ENCODE results near the gene CBLB. TPM values are rescaled to one million over a fixed set of nuclear protein-coding genes. Genes with fewer than 3 reads are reported as not detected.

The CBLB gene
- total RNA-seq, 1 donor from 2014 or later = 46.7 TPM

GRCh38 chr3:105785803-105786202, 83.0 kb downstream of the CBLB start:
- peak overlapping the region; percentile 37 for H3K4me3 ChIP-seq
- peaks cover 89% of the 10 kb centered on the region for H3K4me1 ChIP-seq
- intact Hi-C loops (cut with micrococcal nuclease) = no loop called here

GRCh38 chr3:105783631-105784030, 85.2 kb downstream of the CBLB start:
- no peaks in the 10 kb centered on the region for H3K36me3 ChIP-seq
- no peaks in the 10 kb centered on the region for H3K9me3 ChIP-seq (replicated peaks)
- H3K27me3 ChIP-seq (ENCODE audit: low read depth) = no peaks in the 10 kb centered on the region
- no peak for DNase-seq
- peak overlapping the region; percentile 89 for H3K27ac ChIP-seq (replicated peaks)
- intact Hi-C loops (cut with micrococcal nuclease) = no loop called here
- H3K4me3 ChIP-seq = no peak overlapping the region
- no peak for TF ChIP-seq CTCF (IDR thresholded peaks at IDR 0.05; ENCODE audit: borderline replicate concordance)
- H3K4me1 ChIP-seq = peaks cover 75% of the 10 kb centered on the region

More at GRCh38 chr3:105785803-105786202, 83.0 kb downstream of the CBLB start:
- Histone ChIP-seq H3K27me3 (ENCODE audit: low read depth) (no peaks in the 10 kb centered on the region), H3K9me3 (replicated peaks) (no peaks in the 10 kb centered on the region), H3K27ac (replicated peaks) (peak overlapping the region; percentile 89), H3K36me3 (no peaks in the 10 kb centered on the region)
- TF ChIP-seq CTCF (IDR thresholded peaks at IDR 0.05; ENCODE audit: borderline replicate concordance) = no peak
- peak; percentile 26 for DNase-seq

GRCh38 chr3:105781871-105782270, 86.9 kb downstream of the CBLB start:
- no peaks in the 10 kb centered on the region for H3K27me3 ChIP-seq (ENCODE audit: low read depth)
- no peaks in the 10 kb centered on the region for H3K36me3 ChIP-seq
- no peaks in the 10 kb centered on the region for H3K9me3 ChIP-seq (replicated peaks)
- H3K27ac ChIP-seq (replicated peaks) = peak overlapping the region; percentile 36
- H3K4me3 ChIP-seq = no peak overlapping the region
- TF ChIP-seq CTCF (IDR thresholded peaks at IDR 0.05; ENCODE audit: borderline replicate concordance) = no peak
- intact Hi-C loops (cut with micrococcal nuclease) = no loop called here
- DNase-seq = no peak
- peaks cover 62% of the 10 kb centered on the region for H3K4me1 ChIP-seq

GRCh38 chr3:105780107-105780506, 88.7 kb downstream of the CBLB start:
- Histone ChIP-seq H3K4me3 (no peak overlapping the region), H3K9me3 (replicated peaks) (no peaks in the 10 kb centered on the region), H3K36me3 (peaks cover 7% of the 10 kb centered on the region), H3K4me1 (peaks cover 57% of the 10 kb centered on the region), H3K27me3 (ENCODE audit: low read depth) (no peaks in the 10 kb centered on the region), H3K27ac (replicated peaks) (no peak overlapping the region)
- intact Hi-C loops (cut with micrococcal nuclease) = no loop called here
- no peak for DNase-seq
- no peak for TF ChIP-seq CTCF (IDR thresholded peaks at IDR 0.05; ENCODE audit: borderline replicate concordance)

GRCh38 chr3:105775368-105775767, 93.4 kb downstream of the CBLB start:
- no peak for DNase-seq
- Histone ChIP-seq H3K36me3 (peaks cover 17% of the 10 kb centered on the region), H3K9me3 (replicated peaks) (no peaks in the 10 kb centered on the region), H3K4me3 (no peak overlapping the region), H3K27me3 (ENCODE audit: low read depth) (no peaks in the 10 kb centered on the region), H3K27ac (replicated peaks) (no peak overlapping the region), H3K4me1 (peaks cover 62% of the 10 kb centered on the region)
- intact Hi-C loops (cut with micrococcal nuclease) = no loop called here
- TF ChIP-seq CTCF (IDR thresholded peaks at IDR 0.05; ENCODE audit: borderline replicate concordance) = no peak
